HEK293 (cell line): ENCODE data around the gene ZDHHC3.

ENCODE experiments used
- CTCF ChIA-PET: fragments of 350-600 bp; formaldehyde crosslinking; extraction: SDS; loops from one replicate; lab custom pipeline; 2021; ENCODE audit warnings: antibody characterized with exemption; lab: Yijun Ruan, JAX
- POLR2A ChIA-PET: fragments of 300-600 bp; formaldehyde crosslinking; extraction: SDS; loops from one replicate; lab custom pipeline; 2020; ENCODE audit warnings: antibody characterized with exemption, inconsistent platforms; lab: Yijun Ruan, JAX
- H3K27ac ChIP-seq: fragments of 200-500 bp; sonication (Bioruptor generic); 2 replicates; pipeline ENCODE4 v1.5.1; 2014; ENCODE audit warnings: low read depth, low read length, control low read depth, inconsistent platforms; ENCODE audit errors: extremely low read depth
- H3K36me3 ChIP-seq, 2 experiments: fragments of 200-500 bp in 1 of 2; sonication (Bioruptor generic) in 1 of 2; 1 replicate in 1 of 2; 2 replicates in 1 of 2; pipeline ENCODE4 v1.5.1; 2014 to 2017; ENCODE audit warnings: inconsistent platforms in 2 of 2, low read length in 2 of 2; ENCODE audit not compliant: control insufficient read depth in 2 of 2, insufficient read depth in 1 of 2
- H3K4me1 ChIP-seq: fragments of 200-500 bp; sonication (Bioruptor generic); 2 replicates; pipeline ENCODE4 v1.5.1; 2014; ENCODE audit warnings: mild to moderate bottlenecking, low read length, inconsistent platforms; ENCODE audit not compliant: control insufficient read depth, insufficient read depth
- H3K4me3 ChIP-seq: 2 replicates; pipeline ENCODE4 v1.5.1; 2011; ENCODE audit warnings: low read depth, mild to moderate bottlenecking, control low read depth, low read length, moderate library complexity
- H3K9me3 ChIP-seq: fragments of 200-500 bp; sonication (Bioruptor generic); 2 replicates; pipeline ENCODE4 v1.5.1; 2014; ENCODE audit warnings: low read depth, low read length, inconsistent platforms; ENCODE audit not compliant: control insufficient read depth, insufficient read depth
- KLF10 ChIP-seq: fragments of 450-650 bp; IDR thresholded peaks from 2 replicates; pipeline ENCODE4 v1.5.1; 2018; ENCODE audit warnings: missing biosample characterization, mild to moderate bottlenecking, missing genetic modification characterization
- MYNN ChIP-seq: fragments of 450-650 bp; formaldehyde crosslinking; IDR thresholded peaks from 2 replicates; pipeline ENCODE4 v1.5.1; 2016; ENCODE audit warnings: missing biosample characterization, missing genetic modification characterization, borderline replicate concordance
- PATZ1 ChIP-seq: fragments of 450-650 bp; formaldehyde crosslinking; IDR thresholded peaks from 2 replicates; pipeline ENCODE4 v1.5.1; 2016; ENCODE audit warnings: missing biosample characterization, missing genetic modification characterization
- PRDM2 ChIP-seq: fragments of 450-650 bp; formaldehyde crosslinking; IDR thresholded peaks from 2 replicates; pipeline ENCODE4 v1.5.1; 2016; ENCODE audit warnings: missing biosample characterization, missing genetic modification characterization, borderline replicate concordance
- SETDB1 ChIP-seq: IDR thresholded peaks from one replicate; pipeline ENCODE4 v1.6.1; 2017; ENCODE audit warnings: mild to moderate bottlenecking, low read length, moderate library complexity, mixed read lengths; ENCODE audit not compliant: insufficient read length
- ZNF16 ChIP-seq: fragments of 450-650 bp; formaldehyde crosslinking; IDR thresholded peaks from 2 replicates; pipeline ENCODE4 v1.5.1; 2016; ENCODE audit warnings: low read depth, missing biosample characterization, missing genetic modification characterization
- ZNF175 ChIP-seq: fragments of 450-650 bp; formaldehyde crosslinking; IDR thresholded peaks from 2 replicates; pipeline ENCODE4 v1.5.1; 2016; ENCODE audit warnings: missing biosample characterization, missing genetic modification characterization
- ZNF23 ChIP-seq: fragments of 450-650 bp; formaldehyde crosslinking; IDR thresholded peaks from 2 replicates; pipeline ENCODE4 v1.5.1; 2016; ENCODE audit warnings: missing biosample characterization, missing genetic modification characterization, borderline replicate concordance
- ZNF24 ChIP-seq: fragments of 450-650 bp; formaldehyde crosslinking; IDR thresholded peaks from 2 replicates; pipeline ENCODE4 v1.5.1; 2016; ENCODE audit warnings: missing biosample characterization, missing genetic modification characterization
- ZNF26 ChIP-seq: fragments of 450-650 bp; formaldehyde crosslinking; IDR thresholded peaks from 2 replicates; pipeline ENCODE4 v1.5.1; 2016; ENCODE audit warnings: missing biosample characterization, missing genetic modification characterization
- ZNF394 ChIP-seq: fragments of 450-650 bp; formaldehyde crosslinking; IDR thresholded peaks from 2 replicates; pipeline ENCODE4 v1.5.1; 2016; ENCODE audit warnings: missing biosample characterization, missing genetic modification characterization, mild to moderate bottlenecking, moderate library complexity, borderline replicate concordance
- ZNF449 ChIP-seq: fragments of 450-650 bp; formaldehyde crosslinking; IDR thresholded peaks from 2 replicates; pipeline ENCODE4 v1.5.1; 2017; ENCODE audit warnings: missing biosample characterization, mild to moderate bottlenecking, missing genetic modification characterization, moderate library complexity
- ZNF571 ChIP-seq: fragments of 450-650 bp; formaldehyde crosslinking; IDR thresholded peaks from 2 replicates; pipeline ENCODE4 v1.5.0; 2017; ENCODE audit warnings: missing biosample characterization, missing genetic modification characterization
- ZNF639 ChIP-seq: fragments of 450-650 bp; formaldehyde crosslinking; IDR thresholded peaks from 2 replicates; pipeline ENCODE4 v1.5.1; 2016; ENCODE audit warnings: missing biosample characterization, missing genetic modification characterization
- ZNF704 ChIP-seq: fragments of 450-650 bp; formaldehyde crosslinking; IDR thresholded peaks from 2 replicates; pipeline ENCODE4 v1.5.1; 2016; ENCODE audit warnings: missing biosample characterization, missing genetic modification characterization
- ZNF792 ChIP-seq: fragments of 450-650 bp; formaldehyde crosslinking; IDR thresholded peaks from 2 replicates; pipeline ENCODE4 v1.5.1; 2016; ENCODE audit warnings: missing biosample characterization, missing genetic modification characterization

ZDHHC3 gene

GRCh38 chr3:45002720-45003119 is 26.7 kb upstream of the ZDHHC3 start:
- H3K36me3 ChIP-seq, result peaks cover 0 to 85% of the 10 kb centered on the region in 2 experiments; a peak in 1 of 3 replicates
- POLR2A ChIA-PET, result no interaction called here
- TF ChIP-seq ZNF792 (tag by site-specific recombination) (no peak), ZNF23 (tag by site-specific recombination) (no peak), ZNF704 (tag by site-specific recombination) (no peak), PRDM2 (tag by site-specific recombination) (no peak), ZNF639 (tag by site-specific recombination) (no peak), PATZ1 (tag by site-specific recombination) (no peak), MYNN (tag by site-specific recombination) (no peak), ZNF449 (tag by site-specific recombination) (no peak), SETDB1 (no peak), ZNF175 (tag by site-specific recombination) (no peak), ZNF571 (no peak), KLF10 (tag by site-specific recombination) (no peak), ZNF394 (tag by site-specific recombination) (no peak), ZNF26 (tag by site-specific recombination) (no peak), ZNF24 (no peak), ZNF16 (tag by site-specific recombination) (no peak)
- H3K4me1 ChIP-seq, result no peaks in the 10 kb centered on the region
- CTCF ChIA-PET, result interaction anchor here (0.5 kb wide), 1 partner anchor 58 kb away, joined by 3 read pairs; no protein-coding TSS in a partner anchor
- no peak overlapping the region for H3K27ac ChIP-seq
- H3K9me3 ChIP-seq, result no peaks in the 10 kb centered on the region
- no peak overlapping the region for H3K4me3 ChIP-seq
